SK-N-SH treated with all-trans-retinoic acid at 6 μM for 48 hours (cell line): ENCODE measurements around the gene COX7A2L.

Experiments
- ARNTL ChIP-seq: fragments of 450-650 bp; formaldehyde crosslinking; IDR thresholded peaks from 2 replicates; pipeline ENCODE4 v1.5.0; 2020; ENCODE audit warnings: low read depth, mild to moderate bottlenecking, moderate library complexity, borderline replicate concordance
- BACH2 ChIP-seq: fragments of 250-450 bp; sonication (Bioruptor Pico); IDR thresholded peaks from 2 replicates; pipeline ENCODE4 v1.9.0; 2021; ENCODE audit warnings: mild to moderate bottlenecking, borderline replicate concordance
- CREB5 ChIP-seq: fragments of 250-450 bp; sonication (Bioruptor Pico); IDR thresholded peaks from 2 replicates; pipeline ENCODE4 v1.5.1; 2020; ENCODE audit warnings: low read depth, mild to moderate bottlenecking, moderate library complexity
- CSRNP3 ChIP-seq: fragments of 250-450 bp; sonication (Bioruptor Pico); IDR thresholded peaks from 2 replicates; pipeline ENCODE4 v1.5.1; 2021; ENCODE audit warnings: mild to moderate bottlenecking, moderate library complexity
- ESRRG ChIP-seq: fragments of 250-450 bp; sonication (Bioruptor Pico); IDR thresholded peaks from 2 replicates; pipeline ENCODE4 v1.6.1; 2021; ENCODE audit warnings: mild to moderate bottlenecking
- GLIS3 ChIP-seq: fragments of 250-450 bp; sonication (Bioruptor Pico); IDR thresholded peaks from 2 replicates; pipeline ENCODE4 v1.5.0; 2020; ENCODE audit warnings: mild to moderate bottlenecking, moderate library complexity
- PATZ1 ChIP-seq: fragments of 250-450 bp; sonication (Bioruptor Pico); IDR thresholded peaks from 2 replicates; pipeline ENCODE4 v1.8.0; 2020; ENCODE audit warnings: mild to moderate bottlenecking, moderate library complexity, borderline replicate concordance
- PPARA ChIP-seq: fragments of 250-450 bp; sonication (Bioruptor Pico); IDR thresholded peaks from 2 replicates; pipeline ENCODE4 v1.5.0; 2020; ENCODE audit warnings: mild to moderate bottlenecking, borderline replicate concordance
- TCF4 ChIP-seq: fragments of 250-450 bp; sonication (Bioruptor Pico); IDR thresholded peaks from 2 replicates; pipeline ENCODE4 v1.8.0; 2021; ENCODE audit warnings: mild to moderate bottlenecking, moderate library complexity, borderline replicate concordance
- TOX ChIP-seq: fragments of 250-450 bp; sonication (Bioruptor Pico); IDR thresholded peaks from 2 replicates; pipeline ENCODE4 v1.8.0; 2021; ENCODE audit warnings: mild to moderate bottlenecking, moderate library complexity, borderline replicate concordance
- TSHZ2 ChIP-seq: fragments of 250-450 bp; sonication (Bioruptor Pico); IDR thresholded peaks from 2 replicates; pipeline ENCODE4 v1.5.0; 2020; ENCODE audit warnings: mild to moderate bottlenecking, moderate library complexity
- ZFP3 ChIP-seq: fragments of 250-450 bp; sonication (Bioruptor Pico); IDR thresholded peaks from 2 replicates; pipeline ENCODE4 v1.5.0; 2020; ENCODE audit warnings: mild to moderate bottlenecking, moderate library complexity
- ZFP30 ChIP-seq: fragments of 450-650 bp; formaldehyde crosslinking; IDR thresholded peaks from 2 replicates; pipeline ENCODE4 v1.5.0; 2022; ENCODE audit warnings: mild to moderate bottlenecking, moderate library complexity
- ZNF8 ChIP-seq: fragments of 450-650 bp; formaldehyde crosslinking; IDR thresholded peaks from 2 replicates; pipeline ENCODE4 v1.5.0; 2020; ENCODE audit warnings: mild to moderate bottlenecking, moderate library complexity

GRCh38 chr2:42404676-42405075, 43.7 kb upstream of the COX7A2L start:
- TF ChIP-seq ZFP30 (CRISPR knock-in tag) (no peak), ZFP3 (CRISPR knock-in tag) (no peak), PATZ1 (CRISPR knock-in tag) (no peak), ZNF8 (CRISPR knock-in tag) (no peak), ESRRG (CRISPR knock-in tag) (no peak), TSHZ2 (CRISPR knock-in tag) (no peak), PPARA (CRISPR knock-in tag) (no peak), BACH2 (CRISPR knock-in tag) (no peak), ARNTL (CRISPR knock-in tag) (no peak), TOX (CRISPR knock-in tag) (no peak), TCF4 (CRISPR knock-in tag) (no peak), CSRNP3 (CRISPR knock-in tag) (no peak), GLIS3 (no peak), CREB5 (CRISPR knock-in tag) (no peak)
